CD4-positive, alpha-beta T cell treated with Interleukin-21 for 1 hour (primary cell): Measurements from ENCODE around the gene RND3.

Experiments
- DNase-seq: peaks from one replicate; pipeline ENCODE4 v3.0.0-alpha.2; 2020

The RND3 gene, protein sequence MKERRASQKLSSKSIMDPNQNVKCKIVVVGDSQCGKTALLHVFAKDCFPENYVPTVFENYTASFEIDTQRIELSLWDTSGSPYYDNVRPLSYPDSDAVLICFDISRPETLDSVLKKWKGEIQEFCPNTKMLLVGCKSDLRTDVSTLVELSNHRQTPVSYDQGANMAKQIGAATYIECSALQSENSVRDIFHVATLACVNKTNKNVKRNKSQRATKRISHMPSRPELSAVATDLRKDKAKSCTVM

DNA sequence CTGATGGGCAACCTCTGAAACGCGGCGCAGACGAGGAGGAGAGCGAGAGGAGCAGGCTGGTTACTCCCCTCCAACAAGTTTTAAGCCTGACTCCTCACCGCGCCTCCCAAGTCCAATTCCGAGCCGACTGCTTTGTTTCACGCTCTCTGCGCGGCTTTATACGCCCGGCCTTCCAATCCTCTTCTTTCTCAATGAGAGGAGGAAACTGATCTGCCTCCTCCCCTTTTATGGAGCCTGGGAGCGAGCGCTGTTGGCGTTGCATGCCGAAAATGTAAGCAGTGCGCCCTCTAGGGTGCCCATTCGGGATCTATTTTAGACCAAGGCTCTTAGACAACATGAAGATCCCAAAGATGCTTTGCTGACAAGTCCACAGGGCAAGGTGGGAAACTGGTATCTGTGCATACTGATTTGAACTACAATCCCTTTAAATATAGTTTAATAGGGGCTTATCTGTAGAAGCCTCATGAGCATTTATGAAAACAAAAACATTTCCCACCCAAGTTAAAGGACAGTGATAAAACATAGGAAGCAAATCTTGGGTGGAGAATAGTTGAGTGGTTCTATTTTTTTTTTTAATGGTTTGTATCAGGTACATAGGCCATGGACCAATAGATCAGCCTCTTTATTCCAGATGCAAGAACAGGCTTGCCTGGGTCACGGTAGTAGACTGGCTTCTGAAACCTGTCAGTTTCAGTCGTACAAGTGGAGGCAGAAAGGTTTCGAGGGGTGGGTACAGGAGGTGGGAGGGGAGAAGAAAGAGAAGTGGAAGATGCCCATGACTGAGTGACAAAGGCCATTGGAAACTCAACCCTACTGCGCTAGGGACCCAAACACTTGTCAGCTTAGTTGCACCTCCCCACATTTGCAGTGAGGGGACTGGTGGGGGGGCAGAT lies at the start of gene RND3:
RND3 (minus strand) TSS at position 131 of the 893 bp plus-strand sequence. CDS start 250 bp downstream, outside the sequence.
- peak; percentile 5 for DNase-seq

DNA sequence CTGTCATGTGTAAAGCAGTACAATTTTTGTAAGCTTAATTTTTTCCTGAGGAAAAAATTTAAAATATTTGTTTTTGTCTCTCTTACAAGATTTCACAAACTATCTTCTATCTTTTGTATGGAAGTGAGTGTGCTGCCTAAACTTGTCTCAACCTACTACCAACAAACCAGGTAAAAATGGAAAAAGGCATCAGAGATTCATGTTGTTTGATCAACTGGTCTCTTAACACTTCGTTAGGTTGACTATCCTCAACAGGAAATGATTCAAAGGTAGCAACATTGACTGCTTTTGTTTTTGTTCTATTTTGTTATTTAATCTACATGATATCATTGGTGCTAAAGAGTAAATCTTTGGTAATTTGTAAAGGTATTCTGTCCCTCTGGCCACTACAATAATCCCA lies 47.7 kb upstream of the RND3 start:
- no peak for DNase-seq

GRCh38 chr2:150532879-150533278 lies 45.4 kb upstream of the RND3 start:
- DNase-seq, result no peak

DNA sequence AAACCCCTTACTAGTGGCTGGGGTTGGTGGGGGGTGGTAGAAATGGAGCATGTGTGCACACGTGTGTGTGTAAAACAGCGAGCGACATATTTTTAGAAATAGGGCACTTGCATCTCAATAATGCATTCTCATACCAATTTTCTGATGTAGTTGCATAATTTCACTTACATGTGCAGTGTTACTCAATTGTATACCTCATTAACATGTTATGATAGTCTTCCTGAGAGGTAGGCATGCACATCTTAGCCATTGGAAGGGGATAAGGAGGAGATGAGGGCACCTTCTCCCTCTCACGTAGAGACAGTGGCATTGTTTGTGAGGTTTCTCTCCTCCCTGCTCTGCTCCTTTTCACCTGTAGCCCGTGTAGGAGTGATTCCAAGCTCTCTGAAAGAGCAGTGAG lies 44.6 kb upstream of the RND3 start:
- DNase-seq, result no peak

- DNase-seq, result no peak
Measured at GRCh38 chr2:150531591-150531990, 44.1 kb upstream of the RND3 start.

DNA sequence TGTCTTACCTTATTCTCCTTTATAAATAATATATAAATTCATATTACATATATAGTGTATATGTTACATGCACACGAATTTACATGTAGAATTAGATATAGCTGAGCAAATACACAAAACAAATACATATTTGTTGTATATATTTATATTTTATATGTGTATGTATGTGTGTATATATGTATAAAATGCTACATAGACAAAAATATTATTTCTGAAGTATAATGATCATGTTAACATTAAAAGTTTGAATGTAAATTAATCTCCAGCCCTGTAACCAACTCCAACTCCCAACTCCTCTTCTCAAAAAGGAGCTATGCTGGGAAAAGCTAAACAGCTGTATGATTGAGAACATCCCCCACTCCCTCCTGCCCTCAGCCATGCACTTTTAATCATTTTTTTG lies 42.7 kb upstream of the RND3 start:
- no peak for DNase-seq

- no peak for DNase-seq
Measured at GRCh38 chr2:150528861-150529801, 41.7 kb upstream of the RND3 start.

DNA sequence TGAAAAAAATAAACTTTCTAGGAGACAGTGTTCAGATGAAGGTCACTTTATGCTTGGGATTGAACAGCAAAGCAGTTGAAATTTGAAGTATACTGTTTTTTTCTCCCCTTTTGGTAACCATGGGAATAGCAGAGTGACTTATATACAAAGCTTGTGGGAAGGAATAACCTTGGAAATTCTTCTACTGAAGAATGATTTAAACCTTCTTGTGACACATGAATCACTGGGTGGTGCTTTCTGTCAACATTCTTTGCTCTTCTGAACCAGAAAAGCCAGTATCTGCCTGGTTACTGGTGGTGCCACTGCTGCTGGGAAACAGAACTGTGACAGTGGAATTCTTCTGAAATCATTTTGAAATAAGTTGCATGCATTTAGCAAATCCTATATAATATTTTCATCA lies 39.4 kb upstream of the RND3 start:
- DNase-seq, result no peak

DNA sequence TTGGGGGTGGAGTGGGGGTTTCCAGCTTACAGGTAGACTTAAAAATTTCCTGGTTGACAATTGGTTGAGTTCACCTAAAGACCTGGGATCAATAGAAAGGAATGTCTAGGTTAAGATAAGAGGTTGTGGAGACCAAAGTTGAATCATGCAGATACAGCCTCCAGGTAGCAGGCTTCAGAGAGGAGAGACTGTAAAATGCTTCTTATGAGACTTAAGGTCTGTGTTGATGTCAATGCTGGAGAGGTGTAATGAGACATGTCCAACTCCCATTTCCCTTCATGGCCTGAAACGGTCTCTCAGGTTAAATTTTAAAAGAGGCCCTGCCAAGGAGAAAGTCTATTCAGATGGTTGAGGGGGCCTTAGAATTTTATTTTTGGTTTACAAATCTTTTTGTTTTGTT lies 38.5 kb upstream of the RND3 start:
- DNase-seq, result no peak

- no peak for DNase-seq
Measured at GRCh38 chr2:150522269-150522668, 34.8 kb upstream of the RND3 start.

GRCh38 chr2:150520887-150521664 lies 33.6 kb upstream of the RND3 start:
- no peak for DNase-seq

DNA sequence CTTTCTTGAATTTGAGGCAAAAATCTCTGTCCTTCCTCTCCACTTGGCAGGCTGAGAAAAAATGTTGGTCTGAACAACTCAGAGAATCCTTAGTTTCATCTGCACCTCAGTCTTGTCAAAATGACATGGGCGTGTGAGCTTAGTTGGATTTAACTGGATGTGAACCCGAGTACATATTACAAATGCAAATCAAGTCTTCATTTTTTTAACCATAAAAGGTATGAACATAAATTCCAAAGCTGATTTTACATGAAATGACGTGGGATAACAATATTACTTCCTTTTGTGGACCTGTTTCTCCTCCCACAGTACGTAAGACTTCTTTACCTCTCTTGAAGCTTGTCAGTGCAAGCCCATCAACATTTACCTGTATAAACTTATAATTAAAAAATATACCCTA lies 32.6 kb upstream of the RND3 start:
- no peak for DNase-seq

DNA sequence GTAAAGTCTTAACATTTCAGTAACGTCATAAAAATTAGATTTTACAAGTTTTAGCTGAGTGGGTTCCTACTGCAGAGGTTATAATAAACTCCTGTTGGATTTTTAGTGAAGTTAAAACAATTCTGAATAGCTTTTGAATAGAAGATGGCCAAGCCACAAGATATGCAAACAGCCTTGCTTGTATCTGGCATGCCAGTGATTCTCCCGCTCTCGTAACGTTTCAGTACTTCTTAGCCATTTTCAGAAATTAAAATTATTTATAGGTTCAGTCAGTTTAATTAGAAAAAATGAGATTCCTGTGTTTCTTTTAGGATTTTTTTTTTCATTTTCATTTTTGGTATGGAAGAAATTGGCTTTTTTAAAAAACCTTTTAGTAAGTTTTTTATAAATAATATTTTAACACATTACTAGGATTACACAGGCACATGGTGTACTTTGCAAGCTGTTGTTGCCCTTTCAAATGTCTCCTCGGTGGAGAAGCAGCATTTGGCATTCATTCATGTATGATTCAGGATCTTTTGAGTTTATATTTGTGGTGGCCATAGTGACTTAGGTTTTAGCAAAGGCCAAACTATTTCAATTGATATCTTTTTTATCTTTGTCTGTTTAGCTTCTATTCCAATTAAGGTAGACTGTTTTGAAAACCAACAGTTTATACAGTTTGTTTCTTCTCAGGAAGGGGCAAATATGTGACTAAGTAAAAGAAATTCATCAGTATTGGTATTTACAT lies 30.6 kb upstream of the RND3 start:
- DNase-seq, result no peak

DNA sequence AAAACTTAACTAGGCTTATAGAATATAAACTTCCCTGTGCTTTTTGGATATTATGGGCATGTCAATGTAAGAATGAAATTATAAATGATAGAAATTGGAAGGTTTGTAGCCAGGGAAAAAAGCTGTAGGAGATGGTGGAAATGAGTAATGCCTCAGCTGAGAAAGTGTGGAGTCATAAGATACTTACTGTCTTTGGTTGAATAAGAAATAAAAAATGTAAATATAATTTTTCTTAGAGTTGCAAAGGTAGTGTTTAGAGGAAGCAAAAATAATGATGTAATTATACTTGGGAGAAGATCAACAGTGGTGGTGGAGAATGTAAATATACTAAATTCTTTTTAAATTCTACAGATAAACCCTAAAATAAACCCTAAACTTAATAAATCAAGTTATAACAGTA lies 26.2 kb upstream of the RND3 start:
- no peak for DNase-seq

GRCh38 chr2:150508497-150509137 lies 21.1 kb upstream of the RND3 start:
- DNase-seq, result no peak

GRCh38 chr2:150507071-150507470 lies 19.6 kb upstream of the RND3 start:
- DNase-seq, result no peak

- no peak for DNase-seq
Measured at GRCh38 chr2:150505178-150505577, 17.7 kb upstream of the RND3 start.

- no peak for DNase-seq
Measured at GRCh38 chr2:150495993-150496627, 8.6 kb upstream of the RND3 start.

DNA sequence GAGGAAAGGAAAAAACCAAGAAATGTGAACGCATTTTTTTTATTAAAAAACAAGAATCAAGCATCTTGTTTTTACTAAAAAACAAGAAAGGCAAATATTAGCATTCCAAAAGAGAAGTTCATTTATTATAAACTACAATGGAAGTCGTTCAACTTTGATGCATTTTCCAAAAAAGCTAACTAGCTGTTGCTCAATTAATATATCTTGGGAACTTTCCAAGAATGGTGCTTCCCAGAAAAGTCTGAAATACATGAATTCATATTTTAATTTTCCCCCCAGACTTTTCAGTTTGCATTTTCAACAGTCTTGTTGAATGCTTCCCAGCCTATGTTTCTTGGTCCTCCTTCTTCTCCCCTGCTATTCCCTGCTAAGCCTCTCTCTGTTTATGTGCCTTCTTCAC lies 7.5 kb upstream of the RND3 start:
- DNase-seq, result no peak

GRCh38 chr2:150494234-150494945 lies 6.9 kb upstream of the RND3 start:
- DNase-seq, result no peak
